B cell (primary cell): Measurements from ENCODE around the gene ACOXL.

ENCODE experiments used
- EZH2 ChIP-seq: IDR thresholded peaks from 2 replicates; pipeline ENCODE4 v1.6.1; 2012; ENCODE audit warnings: borderline replicate concordance, low read depth, mild to moderate bottlenecking, moderate library complexity, low read length; ENCODE audit not compliant: insufficient read depth, poor library complexity, severe bottlenecking
- TF ChIP-seq, protein P1 (sequence below): fragments of 200-600 bp; IDR thresholded peaks from one replicate; pipeline ENCODE4 v1.8.0; 2022; ENCODE audit warnings: antibody characterized with exemption, mild to moderate bottlenecking

GRCh38 chr2:111068435-111069058 is 336.2 kb downstream of the ACOXL start:
- TF ChIP-seq, protein P1, sequence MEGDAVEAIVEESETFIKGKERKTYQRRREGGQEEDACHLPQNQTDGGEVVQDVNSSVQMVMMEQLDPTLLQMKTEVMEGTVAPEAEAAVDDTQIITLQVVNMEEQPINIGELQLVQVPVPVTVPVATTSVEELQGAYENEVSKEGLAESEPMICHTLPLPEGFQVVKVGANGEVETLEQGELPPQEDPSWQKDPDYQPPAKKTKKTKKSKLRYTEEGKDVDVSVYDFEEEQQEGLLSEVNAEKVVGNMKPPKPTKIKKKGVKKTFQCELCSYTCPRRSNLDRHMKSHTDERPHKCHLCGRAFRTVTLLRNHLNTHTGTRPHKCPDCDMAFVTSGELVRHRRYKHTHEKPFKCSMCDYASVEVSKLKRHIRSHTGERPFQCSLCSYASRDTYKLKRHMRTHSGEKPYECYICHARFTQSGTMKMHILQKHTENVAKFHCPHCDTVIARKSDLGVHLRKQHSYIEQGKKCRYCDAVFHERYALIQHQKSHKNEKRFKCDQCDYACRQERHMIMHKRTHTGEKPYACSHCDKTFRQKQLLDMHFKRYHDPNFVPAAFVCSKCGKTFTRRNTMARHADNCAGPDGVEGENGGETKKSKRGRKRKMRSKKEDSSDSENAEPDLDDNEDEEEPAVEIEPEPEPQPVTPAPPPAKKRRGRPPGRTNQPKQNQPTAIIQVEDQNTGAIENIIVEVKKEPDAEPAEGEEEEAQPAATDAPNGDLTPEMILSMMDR = no peak
- TF ChIP-seq EZH2 = no peak
